Stomach (tissue), 4 donors: Measurements from ENCODE around the gene PAK6.

Experiments
- CTCF ChIP-seq, 7 experiments: fragments of 450-650 bp in 4 of 7; fragments of 200-600 bp in 3 of 7; sonication (generic) in 3 of 7; IDR thresholded peaks; one replicate each; pipeline ENCODE4 v1.5.1; 2016 to 2019; ENCODE audit warnings: antibody characterized with exemption in 7 of 7, control low read depth in 2 of 7, mild to moderate bottlenecking in 1 of 7
- EP300 ChIP-seq: sonication (generic); formaldehyde crosslinking; IDR thresholded peaks from one replicate; pipeline ENCODE4 v1.6.1; 2017; ENCODE audit warnings: antibody characterized with exemption
- POLR2A ChIP-seq, 4 donors: fragments of 450-650 bp; IDR thresholded peaks; one replicate each; pipeline ENCODE4 v1.6.1; 2016; ENCODE audit warnings: antibody characterized with exemption in 4 of 4, control low read depth in 2 of 4, mild to moderate bottlenecking in 1 of 4, moderate library complexity in 1 of 4
- POLR2AphosphoS5 ChIP-seq, 3 donors: sonication (generic); formaldehyde crosslinking; IDR thresholded peaks; one replicate each; pipeline ENCODE4 v1.6.1; 2016; ENCODE audit warnings: antibody characterized with exemption in 3 of 3

- TF ChIP-seq CTCF (IDR thresholded peaks at IDR 0.05) (no peak), EP300 (no peak), POLR2A (IDR thresholded peaks at IDR 0.05) (no peak), POLR2AphosphoS5 (IDR thresholded peaks at IDR 0.05) (no peak)
Observed at GRCh38 chr15:40252141-40252437, 13.2 kb downstream of the PAK6 start.
